Adipocyte (in vitro differentiated cells): ENCODE measurements around the gene CLCN3.
A peak's percentile ranks its signal among the peaks of the same experiment; 100 is the strongest.
"Not testable (repeated sequence)": the region's sequence is repeated elsewhere in the genome, so short reads cannot be mapped to it uniquely, and the experiment has no call there.

Source experiments
- DNase-seq: peaks from one replicate; pipeline ENCODE4 v3.0.0-alpha.2; 2015; ENCODE audit warnings: low read depth
- H3K27me3 ChIP-seq: replicated peaks from 2 replicates; pipeline ENCODE4 v1.7.0; 2013; ENCODE audit warnings: mild to moderate bottlenecking, low read length, moderate library complexity; ENCODE audit not compliant: control insufficient read depth, insufficient read depth
- H3K36me3 ChIP-seq: 2 replicates; pipeline ENCODE4 v1.7.0; 2013; ENCODE audit warnings: low read length, mild to moderate bottlenecking, moderate library complexity; ENCODE audit not compliant: control insufficient read depth, insufficient read depth, severe bottlenecking
- H3K4me1 ChIP-seq: 2 replicates; pipeline ENCODE4 v1.7.0; 2013; ENCODE audit warnings: mild to moderate bottlenecking, low read length, moderate library complexity; ENCODE audit not compliant: control insufficient read depth, insufficient read depth
- H3K4me3 ChIP-seq: 2 replicates; pipeline ENCODE4 v1.7.0; 2013; ENCODE audit warnings: mild to moderate bottlenecking, low read length, moderate library complexity
- H3K9ac ChIP-seq: 2 replicates; pipeline ENCODE4 v1.7.0; 2013; ENCODE audit warnings: mild to moderate bottlenecking, low read length, moderate library complexity
- H3K9me3 ChIP-seq: 2 replicates; pipeline ENCODE4 v1.7.0; 2013; ENCODE audit warnings: mild to moderate bottlenecking, low read length, moderate library complexity; ENCODE audit not compliant: control insufficient read depth

The CLCN3 gene

DNA sequence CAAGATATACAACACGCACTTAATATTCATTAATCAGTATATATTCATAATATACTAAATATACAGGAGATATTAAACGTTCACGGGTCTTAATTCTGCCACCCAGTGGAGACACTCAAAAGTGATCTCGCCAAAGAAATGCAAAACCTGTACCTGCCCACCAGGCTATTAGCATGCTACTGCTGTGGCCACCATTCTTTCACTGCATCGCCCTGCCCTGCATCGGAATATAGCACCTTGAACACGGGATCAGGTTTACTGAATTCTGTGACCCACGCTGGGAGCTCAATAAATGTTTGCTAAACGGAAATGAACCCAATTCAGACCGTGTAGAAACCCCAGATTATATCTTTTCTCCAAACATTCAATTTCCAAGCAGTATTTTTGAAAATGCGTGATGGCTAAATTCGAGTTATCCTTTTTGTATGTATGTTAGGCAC is 840 bp upstream of the CLCN3 start:
- peaks cover 17% of the 10 kb centered on the region for H3K4me1 ChIP-seq
- H3K9me3 ChIP-seq: no peaks in the 10 kb centered on the region
- H3K36me3 ChIP-seq: no peaks in the 10 kb centered on the region
- H3K4me3 ChIP-seq: peak overlapping the region; percentile 93
- peak overlapping the region; percentile 92 for H3K9ac ChIP-seq
- H3K27me3 ChIP-seq: no peaks in the 10 kb centered on the region
- DNase-seq: peak; percentile 76

- Histone ChIP-seq H3K4me1 (peaks cover 17% of the 10 kb centered on the region), H3K9ac (peak overlapping the region; percentile 92), H3K9me3 (no peaks in the 10 kb centered on the region), H3K4me3 (peak overlapping the region; percentile 93), H3K27me3 (no peaks in the 10 kb centered on the region), H3K36me3 (no peaks in the 10 kb centered on the region)
- DNase-seq: peak; percentile 62
Measured at GRCh38 chr4:169620880-169621248, 486 bp downstream of the CLCN3 start.

GRCh38 chr4:169621731-169622492 is 1.5 kb downstream of the CLCN3 start:
- Histone ChIP-seq H3K4me3 (peak overlapping the region; percentile 93), H3K4me1 (peaks cover 17% of the 10 kb centered on the region)
- DNase-seq: peak; percentile 70

DNA sequence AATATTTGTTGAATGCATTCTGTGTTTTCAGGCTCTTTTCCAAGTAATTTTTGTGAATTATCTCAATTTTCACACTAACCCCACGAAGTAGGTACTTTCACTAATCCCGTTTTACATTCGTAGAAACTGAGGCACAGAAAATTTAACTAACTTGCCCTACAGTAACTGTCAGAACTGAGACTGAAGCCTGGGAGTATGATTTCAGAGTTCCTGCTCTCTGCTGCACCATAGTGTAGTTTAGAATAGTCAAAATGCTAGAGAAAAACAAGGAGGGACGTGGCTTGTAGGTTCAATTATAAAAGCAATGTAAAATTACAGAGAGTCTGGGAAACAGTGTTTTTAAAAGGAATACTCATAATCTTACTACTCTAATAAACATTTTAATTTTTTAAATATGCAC is 2.2 kb downstream of the CLCN3 start:
- H3K4me3 ChIP-seq: peak overlapping the region; percentile 93
- DNase-seq: peak; percentile 19
- no peaks in the 10 kb centered on the region for H3K36me3 ChIP-seq
- no peaks in the 10 kb centered on the region for H3K9me3 ChIP-seq
- peaks cover 17% of the 10 kb centered on the region for H3K4me1 ChIP-seq
- no peaks in the 10 kb centered on the region for H3K27me3 ChIP-seq
- peak overlapping the region; percentile 92 for H3K9ac ChIP-seq

More at GRCh38 chr4:169621731-169622492, 1.5 kb downstream of the CLCN3 start:
- Histone ChIP-seq H3K36me3 (no peaks in the 10 kb centered on the region), H3K9me3 (no peaks in the 10 kb centered on the region), H3K9ac (peak overlapping the region; percentile 92), H3K27me3 (no peaks in the 10 kb centered on the region)

- H3K27me3 ChIP-seq, DNase-seq, H3K4me3 ChIP-seq, H3K36me3 ChIP-seq, H3K9me3 ChIP-seq, H3K9ac ChIP-seq: not testable (repeated sequence)
- H3K4me1 ChIP-seq: peaks cover 17% of the 10 kb centered on the region
Measured at GRCh38 chr4:169624012-169624411, 3.6 kb downstream of the CLCN3 start.

- H3K9ac ChIP-seq: no peak overlapping the region
- H3K9me3 ChIP-seq: no peaks in the 10 kb centered on the region
- peaks cover 17% of the 10 kb centered on the region for H3K4me1 ChIP-seq
- H3K4me3 ChIP-seq: no peak overlapping the region
- no peaks in the 10 kb centered on the region for H3K36me3 ChIP-seq
- H3K27me3 ChIP-seq: no peaks in the 10 kb centered on the region
- no peak for DNase-seq
Measured at GRCh38 chr4:169625886-169626285, 5.5 kb downstream of the CLCN3 start.

DNA sequence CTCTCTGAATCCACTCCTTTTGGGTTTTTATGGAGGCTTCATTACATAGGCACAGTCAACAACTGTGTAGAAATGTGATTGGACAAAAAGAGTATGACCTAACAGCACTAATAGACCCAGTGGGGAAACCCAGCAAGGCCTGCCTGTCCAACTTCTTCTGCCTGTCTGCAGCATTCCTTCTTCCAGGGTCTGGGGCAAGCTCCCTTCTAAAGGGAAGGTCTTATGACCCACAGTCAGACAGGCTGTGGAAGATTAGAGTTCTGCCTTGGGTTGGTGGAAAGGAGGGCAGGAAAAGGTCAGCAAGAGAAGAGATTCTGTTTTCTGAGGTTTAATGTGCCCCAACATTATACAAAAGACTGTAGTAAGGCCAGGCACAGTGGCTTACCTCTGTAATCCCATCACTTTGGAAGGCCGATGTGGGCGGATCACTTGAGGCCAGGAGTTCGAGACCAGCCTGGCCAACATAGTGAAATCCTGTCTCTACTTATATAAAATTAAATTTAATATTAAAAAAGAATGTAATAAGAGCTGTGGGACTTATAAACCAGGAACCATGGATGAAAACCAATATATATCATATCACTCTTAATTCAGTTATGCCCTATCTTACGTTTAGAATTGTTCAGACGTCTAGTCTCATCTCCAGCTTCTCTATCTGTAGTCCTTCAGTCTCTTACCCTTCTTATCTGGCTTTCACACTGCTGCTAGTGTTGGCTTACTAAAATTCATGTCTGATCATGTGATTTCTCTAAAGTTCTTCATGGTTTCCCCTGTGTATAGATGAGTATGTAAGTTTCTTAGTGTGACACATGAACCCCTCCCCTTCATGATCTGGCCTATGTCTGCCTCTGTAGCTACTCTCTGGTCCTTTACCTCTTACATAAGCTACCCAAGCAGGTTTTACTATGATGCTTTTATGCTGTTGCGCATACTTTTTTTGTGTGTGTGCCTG is 6.2 kb downstream of the CLCN3 start:
- DNase-seq: no peak
- Histone ChIP-seq H3K9me3 (no peaks in the 10 kb centered on the region), H3K4me1 (peaks cover 17% of the 10 kb centered on the region), H3K4me3 (no peak overlapping the region), H3K27me3 (no peaks in the 10 kb centered on the region), H3K9ac (no peak overlapping the region), H3K36me3 (no peaks in the 10 kb centered on the region)

DNA sequence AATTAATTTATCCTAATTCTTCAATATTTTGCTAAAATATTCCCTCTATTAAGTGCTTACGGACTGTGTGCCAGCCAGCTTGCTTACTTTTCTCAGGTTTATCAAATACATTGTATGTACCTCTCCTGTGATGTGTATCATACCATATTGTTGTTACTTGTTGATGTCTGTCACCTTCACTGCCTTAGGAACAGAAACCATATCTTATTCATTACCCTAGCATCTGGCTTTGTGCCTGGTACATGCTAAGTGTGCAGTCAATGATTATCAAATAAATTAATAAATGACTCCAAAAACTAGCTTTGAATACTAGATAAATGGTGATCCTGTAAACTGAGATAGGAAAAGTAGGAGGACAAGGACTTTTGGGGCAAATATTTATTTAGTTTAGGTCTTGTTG is 6.9 kb downstream of the CLCN3 start:
- no peak for DNase-seq
- Histone ChIP-seq H3K4me3 (no peak overlapping the region), H3K36me3 (no peaks in the 10 kb centered on the region), H3K4me1 (peaks cover 10% of the 10 kb centered on the region), H3K9ac (no peak overlapping the region), H3K27me3 (no peaks in the 10 kb centered on the region), H3K9me3 (no peaks in the 10 kb centered on the region)

- DNase-seq: no peak
- no peaks in the 10 kb centered on the region for H3K27me3 ChIP-seq
- H3K4me1 ChIP-seq: no peaks in the 10 kb centered on the region
- H3K36me3 ChIP-seq: no peaks in the 10 kb centered on the region
- H3K9me3 ChIP-seq: no peaks in the 10 kb centered on the region
- H3K4me3 ChIP-seq: no peak overlapping the region
- no peak overlapping the region for H3K9ac ChIP-seq
Measured at GRCh38 chr4:169628579-169628978, 8.2 kb downstream of the CLCN3 start.

GRCh38 chr4:169630069-169630468 is 9.7 kb downstream of the CLCN3 start:
- no peak overlapping the region for H3K4me3 ChIP-seq
- H3K36me3 ChIP-seq: no peaks in the 10 kb centered on the region
- H3K27me3 ChIP-seq: no peaks in the 10 kb centered on the region
- DNase-seq: no peak
- no peak overlapping the region for H3K9ac ChIP-seq
- no peaks in the 10 kb centered on the region for H3K4me1 ChIP-seq
- H3K9me3 ChIP-seq: no peaks in the 10 kb centered on the region

- no peak for DNase-seq
- Histone ChIP-seq H3K4me1 (no peaks in the 10 kb centered on the region), H3K9me3 (no peaks in the 10 kb centered on the region), H3K27me3 (no peaks in the 10 kb centered on the region), H3K4me3 (no peak overlapping the region), H3K36me3 (peaks cover 12% of the 10 kb centered on the region), H3K9ac (no peak overlapping the region)
Measured at GRCh38 chr4:169632896-169633295, 12.5 kb downstream of the CLCN3 start.
